PFSK-1 (cell line): Measurements from ENCODE around the gene PLK5.

Experiments used
- FOXP2 ChIP-seq: optimal IDR thresholded peaks from 2 replicates; pipeline ENCODE3; 2011; ENCODE audit warnings: borderline replicate concordance, control low read depth, inconsistent platforms; ENCODE audit not compliant: insufficient read depth; ENCODE audit errors: extremely low read length, extremely low read depth
- POLR2AphosphoS5 ChIP-seq: IDR thresholded peaks from 2 replicates; pipeline ENCODE4 v1.6.1; 2012; ENCODE audit warnings: low read depth, mild to moderate bottlenecking, control low read depth, low read length, moderate library complexity
- REST ChIP-seq, 2 experiments: IDR thresholded peaks; 2 replicates each; pipeline versions ENCODE4 v1.6.1 to v1.8.0; 2011 to 2012; ENCODE audit warnings: low read depth in 2 of 2, low read length in 2 of 2, control low read depth in 1 of 2, inconsistent platforms in 1 of 2, mild to moderate bottlenecking in 1 of 2, moderate library complexity in 1 of 2; ENCODE audit not compliant: insufficient read depth in 1 of 2
- SIN3A ChIP-seq: IDR thresholded peaks from 2 replicates; pipeline ENCODE4 v1.6.1; 2012; ENCODE audit warnings: mild to moderate bottlenecking, low read length, moderate library complexity, borderline replicate concordance; ENCODE audit not compliant: insufficient read depth
- TAF1 ChIP-seq: IDR thresholded peaks from 2 replicates; pipeline ENCODE4 v1.6.1; 2012; ENCODE audit warnings: low read length, control low read depth, borderline replicate concordance; ENCODE audit not compliant: insufficient read depth

PLK5 gene

GRCh38 chr19:1483979-1484428 is 39.9 kb upstream of the PLK5 start:
- TF ChIP-seq REST (IDR thresholded peaks at IDR 0.05; ENCODE audit: insufficient read depth in 1 of 2, low read depth in 2 of 2, low read length in 2 of 2) (no peak), POLR2AphosphoS5 (no peak), SIN3A (no peak), TAF1 (no peak), FOXP2 (no peak)

GRCh38 chr19:1486720-1487575 is 36.9 kb upstream of the PLK5 start:
- no peak for TF ChIP-seq REST (IDR thresholded peaks at IDR 0.05; ENCODE audit: insufficient read depth in 1 of 2, low read depth in 2 of 2, low read length in 2 of 2)
- no peak for TF ChIP-seq TAF1
- TF ChIP-seq POLR2AphosphoS5, result no peak

- TF ChIP-seq REST (IDR thresholded peaks at IDR 0.05; ENCODE audit: insufficient read depth in 1 of 2, low read depth in 2 of 2, low read length in 2 of 2), result no peak
- TF ChIP-seq SIN3A, result no peak
- TF ChIP-seq FOXP2, result no peak
- TF ChIP-seq POLR2AphosphoS5, result no peak
- no peak for TF ChIP-seq TAF1
Measured at GRCh38 chr19:1487576-1488281, 36.1 kb upstream of the PLK5 start.

- TF ChIP-seq FOXP2 (no peak), POLR2AphosphoS5 (no peak), REST (IDR thresholded peaks at IDR 0.05; ENCODE audit: insufficient read depth in 1 of 2, low read depth in 2 of 2, low read length in 2 of 2) (no peak), TAF1 (no peak), SIN3A (no peak)
Measured at GRCh38 chr19:1488282-1488601, 35.6 kb upstream of the PLK5 start.
